PC-3 (cell line): ENCODE results near the gene CELF1.

Source experiments
- EZH2phosphoT487 ChIP-seq: fragments of 300-600 bp; sonication (generic); IDR thresholded peaks from 2 replicates; pipeline ENCODE4 v1.6.1; 2018; ENCODE audit warnings: mild to moderate bottlenecking, antibody characterized with exemption, low read length, borderline replicate concordance
- TF ChIP-seq, protein P1 (sequence below): fragments of 300-600 bp; sonication (generic); conservative IDR thresholded peaks from 2 replicates; pipeline ENCODE4 v1.5.1; 2017; ENCODE audit warnings: antibody characterized with exemption, low read depth, mild to moderate bottlenecking, low read length

DNA sequence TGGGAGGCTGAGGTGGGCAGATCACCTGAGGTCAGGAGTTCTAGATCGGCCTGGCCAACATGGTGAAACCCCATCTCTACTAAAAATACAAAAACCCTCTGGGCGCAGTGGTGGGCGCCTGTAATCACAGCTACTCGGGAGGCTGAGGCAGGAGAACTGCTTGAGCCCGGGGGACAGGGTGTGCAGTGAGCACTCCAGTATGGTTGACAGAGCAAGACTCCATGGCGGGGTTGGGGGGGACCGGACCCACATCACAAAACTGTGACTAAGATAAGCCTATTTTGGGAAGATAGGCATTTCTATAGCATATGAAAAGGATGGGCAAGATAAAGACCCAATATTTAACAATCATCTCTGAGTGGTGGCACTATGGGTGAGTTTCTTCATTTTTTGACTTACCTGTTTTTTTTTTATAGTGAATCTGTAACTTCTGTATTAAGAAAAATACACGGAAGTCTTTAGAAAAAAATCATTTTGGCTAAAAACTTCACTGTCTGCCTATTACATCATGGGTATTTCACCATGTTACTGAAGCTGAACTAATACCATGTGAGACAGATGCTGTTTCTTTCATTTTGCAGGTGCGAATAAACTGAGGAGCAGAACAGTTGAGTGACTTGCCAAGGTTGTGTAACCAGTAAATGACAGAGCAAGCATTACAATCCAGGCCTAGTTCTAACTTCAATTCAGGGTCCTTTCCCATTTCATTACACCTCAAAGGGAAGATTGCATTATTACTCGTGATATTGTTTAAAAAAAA, 2.5 kb downstream of the CELF1 start:
- TF ChIP-seq, protein P1, sequence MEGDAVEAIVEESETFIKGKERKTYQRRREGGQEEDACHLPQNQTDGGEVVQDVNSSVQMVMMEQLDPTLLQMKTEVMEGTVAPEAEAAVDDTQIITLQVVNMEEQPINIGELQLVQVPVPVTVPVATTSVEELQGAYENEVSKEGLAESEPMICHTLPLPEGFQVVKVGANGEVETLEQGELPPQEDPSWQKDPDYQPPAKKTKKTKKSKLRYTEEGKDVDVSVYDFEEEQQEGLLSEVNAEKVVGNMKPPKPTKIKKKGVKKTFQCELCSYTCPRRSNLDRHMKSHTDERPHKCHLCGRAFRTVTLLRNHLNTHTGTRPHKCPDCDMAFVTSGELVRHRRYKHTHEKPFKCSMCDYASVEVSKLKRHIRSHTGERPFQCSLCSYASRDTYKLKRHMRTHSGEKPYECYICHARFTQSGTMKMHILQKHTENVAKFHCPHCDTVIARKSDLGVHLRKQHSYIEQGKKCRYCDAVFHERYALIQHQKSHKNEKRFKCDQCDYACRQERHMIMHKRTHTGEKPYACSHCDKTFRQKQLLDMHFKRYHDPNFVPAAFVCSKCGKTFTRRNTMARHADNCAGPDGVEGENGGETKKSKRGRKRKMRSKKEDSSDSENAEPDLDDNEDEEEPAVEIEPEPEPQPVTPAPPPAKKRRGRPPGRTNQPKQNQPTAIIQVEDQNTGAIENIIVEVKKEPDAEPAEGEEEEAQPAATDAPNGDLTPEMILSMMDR = no peak
- no peak for TF ChIP-seq EZH2phosphoT487
